DOHH2 (cell line): ENCODE data around the gene SHC3.

Experiments
- CTCF ChIP-seq: fragments of 200-600 bp; sonication (generic); IDR thresholded peaks from one replicate; pipeline ENCODE4 v1.5.1; 2014; ENCODE audit warnings: antibody characterized with exemption, mild to moderate bottlenecking, low read depth, low read length; ENCODE audit not compliant: poor library complexity, severe bottlenecking
- EZH2phosphoT487 ChIP-seq: fragments of 200-600 bp; sonication (generic); IDR thresholded peaks from 2 replicates; pipeline ENCODE4 v1.6.1; 2017; ENCODE audit warnings: borderline replicate concordance, mild to moderate bottlenecking, antibody characterized with exemption, low read length, moderate library complexity, mixed read lengths

GRCh38 chr9:89000371-89000781, 178.2 kb downstream of the SHC3 start:
- no peak for TF ChIP-seq CTCF
- no peak for TF ChIP-seq EZH2phosphoT487
